ENCODE results near the gene ULK4. TPM values are rescaled to one million over a fixed set of nuclear protein-coding genes. Genes with fewer than 3 reads are reported as not detected.
A peak's percentile ranks its signal among the peaks of the same experiment; 100 is the strongest.

ULK4 gene
- total and polyA plus RNA-seq, 9 of the 15 experiments (the other 6 are each of a cell fraction or from before 2014, with no cell fraction given): 3.0 to 5.9 (median 3.5) TPM

DNA sequence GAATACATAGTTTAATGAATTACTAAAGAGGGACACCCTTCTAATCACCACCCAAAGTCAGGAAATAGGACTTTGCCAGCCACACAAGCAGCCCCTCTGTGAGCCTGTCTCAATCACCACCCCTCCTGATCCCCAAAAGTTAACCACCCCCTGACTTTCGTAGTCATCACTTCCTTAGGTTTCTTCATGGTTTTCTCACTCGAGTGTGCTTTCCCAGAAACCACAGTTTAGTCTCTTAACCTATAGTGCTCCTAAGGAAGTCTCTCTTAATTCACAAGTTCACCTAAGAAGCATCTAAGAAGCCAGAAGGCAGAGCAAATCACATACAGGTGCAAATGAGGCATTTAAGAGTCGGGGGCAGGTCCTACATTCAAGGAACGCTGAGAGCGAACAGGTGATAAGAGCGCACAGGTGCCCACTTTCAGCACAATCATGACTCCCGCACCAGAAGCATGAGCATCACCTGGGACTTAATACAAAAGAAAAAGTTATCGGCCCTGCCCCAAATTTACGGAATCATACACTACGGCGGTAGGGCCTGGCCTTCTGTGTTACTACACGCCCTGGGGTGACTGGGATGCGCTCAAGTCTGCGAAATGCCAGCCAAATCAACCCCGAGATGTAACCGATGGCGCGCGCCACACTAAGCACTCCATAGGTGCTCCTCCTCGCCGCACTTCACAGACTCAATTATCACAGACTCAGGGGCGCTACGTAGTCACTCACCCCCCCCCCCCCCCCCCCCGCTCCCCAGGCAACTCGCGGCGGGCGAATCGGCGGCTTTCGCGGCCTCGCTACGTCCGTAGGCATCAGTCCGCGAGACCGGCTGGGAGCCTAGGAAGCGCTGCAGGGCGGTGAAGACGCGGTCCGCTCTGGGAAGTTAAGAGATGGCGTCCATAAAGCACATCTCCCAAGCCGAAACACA is 815 bp downstream of the ULK4 start:
- ATAC-seq (peak; percentile 43), FAIRE-seq (no peak), DNase-seq (ENCODE audit: extremely low read depth in 1 of 4, low spot score in 3 of 4) (peak; percentile 24 to 52 (median 34))
- in situ Hi-C loops (cut with MboI) (no loop called here), intact Hi-C loops (cut with micrococcal nuclease) (no loop called here)
- Histone ChIP-seq H3K4me1 (replicated peaks in 1 of 2; ENCODE audit: control insufficient read depth in 2 of 2, insufficient read depth in 2 of 2, low read length in 2 of 2) (peaks cover 10% of the 10 kb centered on the region in 2 experiments; a peak in 4 of 5 replicates), H2AFZ (ENCODE audit: low read depth, low read length) (peak overlapping the region; percentile 98), H3K9me1 (ENCODE audit: control insufficient read depth, insufficient read depth, low read length) (no peaks in the 10 kb centered on the region), H4K20me1 (replicated peaks; ENCODE audit: control insufficient read depth, insufficient read depth, low read length) (no peaks in the 10 kb centered on the region), H3K79me2 (ENCODE audit: control insufficient read depth, insufficient read depth, low read length) (no peaks in the 10 kb centered on the region), H3K9me3 (replicated peaks; ENCODE audit: control insufficient read depth, insufficient read depth, low read depth, low read length) (no peaks in the 10 kb centered on the region), H3K36me3 (ENCODE audit: control insufficient read depth, insufficient read depth, low read length) (no peaks in the 10 kb centered on the region), H3K4me3 (peak overlapping the region; percentile 62), H3K9ac (ENCODE audit: insufficient read depth in 1 of 2, low read depth in 2 of 2, low read length in 2 of 2) (peak overlapping the region; percentile 33 to 90; a peak in 3 of 4 replicates), H3K27me3 (ENCODE audit: control insufficient read depth in 2 of 2, insufficient read depth in 2 of 2, low read length in 2 of 2) (peaks cover 0 to 6% of the 10 kb centered on the region in 2 experiments; a peak in 3 of 5 replicates), H3K27ac (ENCODE audit: extremely low read depth, low read depth, low read length) (no peak overlapping the region), H3K4me2 (ENCODE audit: insufficient read depth, low read length) (peak overlapping the region; percentile 81)
- ChIA-PET POLR2A (interaction anchor here (1.0 kb wide), 3 partner anchors 7 to 35 kb away, joined by 3 to 4 read pairs (median 4); no protein-coding TSS in a partner anchor), CTCF (ENCODE audit: low intra/inter-chr PET ratio) (interaction anchor here (0.6 kb wide), 1 partner anchor 138 kb away, joined by 3 read pairs; no protein-coding TSS in a partner anchor)
- 1% methylated on average over 45 of the region's 45 CpGs for WGBS (ENCODE audit: insufficient coverage, low coverage, missing lambda C conversion rate)
- TSS peak; percentile 66 for BruUV-seq (replicated peaks)
- TF ChIP-seq, protein P1, sequence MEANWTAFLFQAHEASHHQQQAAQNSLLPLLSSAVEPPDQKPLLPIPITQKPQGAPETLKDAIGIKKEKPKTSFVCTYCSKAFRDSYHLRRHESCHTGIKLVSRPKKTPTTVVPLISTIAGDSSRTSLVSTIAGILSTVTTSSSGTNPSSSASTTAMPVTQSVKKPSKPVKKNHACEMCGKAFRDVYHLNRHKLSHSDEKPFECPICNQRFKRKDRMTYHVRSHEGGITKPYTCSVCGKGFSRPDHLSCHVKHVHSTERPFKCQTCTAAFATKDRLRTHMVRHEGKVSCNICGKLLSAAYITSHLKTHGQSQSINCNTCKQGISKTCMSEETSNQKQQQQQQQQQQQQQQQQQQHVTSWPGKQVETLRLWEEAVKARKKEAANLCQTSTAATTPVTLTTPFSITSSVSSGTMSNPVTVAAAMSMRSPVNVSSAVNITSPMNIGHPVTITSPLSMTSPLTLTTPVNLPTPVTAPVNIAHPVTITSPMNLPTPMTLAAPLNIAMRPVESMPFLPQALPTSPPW (CRISPR knock-in tag; IDR thresholded peaks at IDR 0.05): peak; percentile 55
- TF ChIP-seq SMARCC2 (IDR thresholded peaks at IDR 0.05; ENCODE audit: low read depth) (no peak), ETV1 (tag; conservative IDR thresholded peaks at IDR 0.05; ENCODE audit: low read depth) (0 out of 2 replicates have a peak, but pooled peaks have one; percentile 12), CREM (IDR thresholded peaks at IDR 0.05; ENCODE audit: low read depth) (0 out of 2 replicates have a peak, but pooled peaks have one; percentile 23), PPARD (CRISPR knock-in tag; IDR thresholded peaks at IDR 0.05) (no peak), CTBP1 (IDR thresholded peaks at IDR 0.05; ENCODE audit: borderline replicate concordance) (0 out of 2 replicates have a peak, but pooled peaks have one; percentile 20), PHB (CRISPR knock-in tag; IDR thresholded peaks at IDR 0.05) (no peak), TBP (optimal IDR thresholded peaks at IDR 0.05; ENCODE audit: low read depth, low read length) (peak; percentile 4)
- TF ChIP-seq, protein P2, sequence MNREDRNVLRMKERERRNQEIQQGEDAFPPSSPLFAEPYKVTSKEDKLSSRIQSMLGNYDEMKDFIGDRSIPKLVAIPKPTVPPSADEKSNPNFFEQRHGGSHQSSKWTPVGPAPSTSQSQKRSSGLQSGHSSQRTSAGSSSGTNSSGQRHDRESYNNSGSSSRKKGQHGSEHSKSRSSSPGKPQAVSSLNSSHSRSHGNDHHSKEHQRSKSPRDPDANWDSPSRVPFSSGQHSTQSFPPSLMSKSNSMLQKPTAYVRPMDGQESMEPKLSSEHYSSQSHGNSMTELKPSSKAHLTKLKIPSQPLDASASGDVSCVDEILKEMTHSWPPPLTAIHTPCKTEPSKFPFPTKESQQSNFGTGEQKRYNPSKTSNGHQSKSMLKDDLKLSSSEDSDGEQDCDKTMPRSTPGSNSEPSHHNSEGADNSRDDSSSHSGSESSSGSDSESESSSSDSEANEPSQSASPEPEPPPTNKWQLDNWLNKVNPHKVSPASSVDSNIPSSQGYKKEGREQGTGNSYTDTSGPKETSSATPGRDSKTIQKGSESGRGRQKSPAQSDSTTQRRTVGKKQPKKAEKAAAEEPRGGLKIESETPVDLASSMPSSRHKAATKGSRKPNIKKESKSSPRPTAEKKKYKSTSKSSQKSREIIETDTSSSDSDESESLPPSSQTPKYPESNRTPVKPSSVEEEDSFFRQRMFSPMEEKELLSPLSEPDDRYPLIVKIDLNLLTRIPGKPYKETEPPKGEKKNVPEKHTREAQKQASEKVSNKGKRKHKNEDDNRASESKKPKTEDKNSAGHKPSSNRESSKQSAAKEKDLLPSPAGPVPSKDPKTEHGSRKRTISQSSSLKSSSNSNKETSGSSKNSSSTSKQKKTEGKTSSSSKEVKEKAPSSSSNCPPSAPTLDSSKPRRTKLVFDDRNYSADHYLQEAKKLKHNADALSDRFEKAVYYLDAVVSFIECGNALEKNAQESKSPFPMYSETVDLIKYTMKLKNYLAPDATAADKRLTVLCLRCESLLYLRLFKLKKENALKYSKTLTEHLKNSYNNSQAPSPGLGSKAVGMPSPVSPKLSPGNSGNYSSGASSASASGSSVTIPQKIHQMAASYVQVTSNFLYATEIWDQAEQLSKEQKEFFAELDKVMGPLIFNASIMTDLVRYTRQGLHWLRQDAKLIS (CRISPR knock-in tag; IDR thresholded peaks at IDR 0.05): 0 out of 2 replicates have a peak, but pooled peaks have one; percentile 4
- TF ChIP-seq, protein P3, sequence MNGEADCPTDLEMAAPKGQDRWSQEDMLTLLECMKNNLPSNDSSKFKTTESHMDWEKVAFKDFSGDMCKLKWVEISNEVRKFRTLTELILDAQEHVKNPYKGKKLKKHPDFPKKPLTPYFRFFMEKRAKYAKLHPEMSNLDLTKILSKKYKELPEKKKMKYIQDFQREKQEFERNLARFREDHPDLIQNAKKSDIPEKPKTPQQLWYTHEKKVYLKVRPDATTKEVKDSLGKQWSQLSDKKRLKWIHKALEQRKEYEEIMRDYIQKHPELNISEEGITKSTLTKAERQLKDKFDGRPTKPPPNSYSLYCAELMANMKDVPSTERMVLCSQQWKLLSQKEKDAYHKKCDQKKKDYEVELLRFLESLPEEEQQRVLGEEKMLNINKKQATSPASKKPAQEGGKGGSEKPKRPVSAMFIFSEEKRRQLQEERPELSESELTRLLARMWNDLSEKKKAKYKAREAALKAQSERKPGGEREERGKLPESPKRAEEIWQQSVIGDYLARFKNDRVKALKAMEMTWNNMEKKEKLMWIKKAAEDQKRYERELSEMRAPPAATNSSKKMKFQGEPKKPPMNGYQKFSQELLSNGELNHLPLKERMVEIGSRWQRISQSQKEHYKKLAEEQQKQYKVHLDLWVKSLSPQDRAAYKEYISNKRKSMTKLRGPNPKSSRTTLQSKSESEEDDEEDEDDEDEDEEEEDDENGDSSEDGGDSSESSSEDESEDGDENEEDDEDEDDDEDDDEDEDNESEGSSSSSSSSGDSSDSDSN (IDR thresholded peaks at IDR 0.05; ENCODE audit: borderline replicate concordance in 1 of 2, low read depth in 2 of 2, low read length in 2 of 2): 0 out of 4 replicates have a peak, but pooled peaks of 1 of the 2 experiments have one; percentile 15

All from K562 (cell line).